D721Med (cell line): ENCODE measurements around the gene TAF15.

Source experiments
- DNase-seq: peaks from one replicate; pipeline ENCODE4 v3.0.0; 2011; ENCODE audit warnings: low spot score; ENCODE audit not compliant: insufficient read length
- FAIRE-seq: peaks from 2 replicates; lab custom pipeline; 2011; peaks lifted over from hg19 to GRCh38; lab: Jason Lieb, UNC
- TF ChIP-seq, protein P1 (sequence below): IDR thresholded peaks from 2 replicates; pipeline ENCODE4 v1.5.1; 2012; ENCODE audit warnings: mild to moderate bottlenecking, control low read depth; ENCODE audit not compliant: insufficient read depth; ENCODE audit errors: missing control alignments

TAF15 gene

DNA sequence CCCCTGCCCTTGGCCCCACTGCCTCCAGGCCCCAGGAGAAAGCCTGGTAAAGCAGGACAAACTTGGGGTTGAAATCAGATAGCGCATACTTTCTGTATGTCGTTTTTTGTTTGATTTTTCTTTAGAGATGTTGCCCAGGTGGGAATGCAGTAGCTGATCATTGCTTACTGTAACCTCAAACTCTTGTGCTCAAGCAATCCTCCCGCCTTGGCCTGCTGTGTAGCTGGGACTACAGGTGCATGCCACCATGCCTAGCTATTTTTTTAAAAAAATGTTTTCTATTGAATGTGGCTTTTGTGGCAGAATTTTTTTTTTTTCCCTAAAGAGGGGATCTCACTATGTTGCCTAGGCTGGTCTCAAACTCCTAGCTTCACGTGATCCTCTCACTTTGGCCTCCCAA is 82.0 kb downstream of the TAF15 start:
- no peak for FAIRE-seq
- DNase-seq: no peak
- TF ChIP-seq, protein P1, sequence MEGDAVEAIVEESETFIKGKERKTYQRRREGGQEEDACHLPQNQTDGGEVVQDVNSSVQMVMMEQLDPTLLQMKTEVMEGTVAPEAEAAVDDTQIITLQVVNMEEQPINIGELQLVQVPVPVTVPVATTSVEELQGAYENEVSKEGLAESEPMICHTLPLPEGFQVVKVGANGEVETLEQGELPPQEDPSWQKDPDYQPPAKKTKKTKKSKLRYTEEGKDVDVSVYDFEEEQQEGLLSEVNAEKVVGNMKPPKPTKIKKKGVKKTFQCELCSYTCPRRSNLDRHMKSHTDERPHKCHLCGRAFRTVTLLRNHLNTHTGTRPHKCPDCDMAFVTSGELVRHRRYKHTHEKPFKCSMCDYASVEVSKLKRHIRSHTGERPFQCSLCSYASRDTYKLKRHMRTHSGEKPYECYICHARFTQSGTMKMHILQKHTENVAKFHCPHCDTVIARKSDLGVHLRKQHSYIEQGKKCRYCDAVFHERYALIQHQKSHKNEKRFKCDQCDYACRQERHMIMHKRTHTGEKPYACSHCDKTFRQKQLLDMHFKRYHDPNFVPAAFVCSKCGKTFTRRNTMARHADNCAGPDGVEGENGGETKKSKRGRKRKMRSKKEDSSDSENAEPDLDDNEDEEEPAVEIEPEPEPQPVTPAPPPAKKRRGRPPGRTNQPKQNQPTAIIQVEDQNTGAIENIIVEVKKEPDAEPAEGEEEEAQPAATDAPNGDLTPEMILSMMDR: no peak

DNA sequence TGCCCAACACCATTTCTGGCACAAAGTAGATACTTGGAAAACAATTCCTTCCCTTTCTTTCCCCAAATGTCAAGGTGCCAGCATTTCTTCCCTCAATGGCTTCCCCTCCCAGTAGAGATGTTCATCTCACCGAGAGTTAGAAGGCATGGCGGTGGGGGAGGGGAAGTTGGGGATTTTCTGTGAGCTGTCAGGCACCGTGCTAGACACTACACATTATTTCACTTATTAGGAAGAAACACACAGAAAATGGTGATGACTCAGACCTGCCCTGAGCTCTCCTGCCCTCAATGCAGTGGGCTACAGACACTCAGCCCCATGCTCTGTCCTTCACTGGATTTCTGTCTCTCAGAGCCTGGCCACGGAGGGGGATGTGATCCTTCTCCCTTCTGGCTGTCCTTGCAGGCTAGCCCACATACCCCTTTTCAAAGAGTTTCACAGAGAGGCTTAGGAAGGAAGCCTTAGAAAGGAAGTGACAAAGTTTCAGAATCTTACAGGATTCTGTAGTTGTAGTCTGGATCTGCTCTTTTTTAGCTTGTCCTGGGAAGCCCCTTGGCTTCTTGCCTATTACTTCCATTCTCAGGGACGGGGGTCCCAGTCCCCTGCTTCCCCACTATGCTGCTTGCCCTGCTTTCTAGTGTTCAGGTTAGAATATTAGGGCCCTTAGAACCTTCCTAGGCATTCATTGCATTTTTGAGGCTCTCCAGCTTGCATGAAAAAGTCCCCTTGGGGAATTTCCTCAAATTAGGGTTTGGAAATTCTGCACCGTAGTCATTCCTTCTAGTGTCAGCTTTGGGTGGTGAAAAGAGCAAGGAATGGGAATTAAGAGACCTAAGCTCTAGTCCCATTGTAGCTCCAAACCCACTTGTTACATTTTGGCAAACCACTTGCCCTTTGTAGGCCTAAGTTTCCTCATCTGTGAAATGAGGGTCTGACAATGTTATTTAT is 83.1 kb downstream of the TAF15 start:
- no peak for DNase-seq

GRCh38 chr17:35893751-35894150 is 84.5 kb downstream of the TAF15 start:
- no peak for FAIRE-seq
- no peak for DNase-seq
- TF ChIP-seq, protein P1: no peak

More for the DNA sequence above, 83.1 kb downstream of the TAF15 start:
- FAIRE-seq: no peak
- TF ChIP-seq, protein P1: no peak

- no peak for DNase-seq
- TF ChIP-seq, protein P1: no peak
- FAIRE-seq: no peak
Observed at GRCh38 chr17:35894206-35894605, 84.9 kb downstream of the TAF15 start.

DNA sequence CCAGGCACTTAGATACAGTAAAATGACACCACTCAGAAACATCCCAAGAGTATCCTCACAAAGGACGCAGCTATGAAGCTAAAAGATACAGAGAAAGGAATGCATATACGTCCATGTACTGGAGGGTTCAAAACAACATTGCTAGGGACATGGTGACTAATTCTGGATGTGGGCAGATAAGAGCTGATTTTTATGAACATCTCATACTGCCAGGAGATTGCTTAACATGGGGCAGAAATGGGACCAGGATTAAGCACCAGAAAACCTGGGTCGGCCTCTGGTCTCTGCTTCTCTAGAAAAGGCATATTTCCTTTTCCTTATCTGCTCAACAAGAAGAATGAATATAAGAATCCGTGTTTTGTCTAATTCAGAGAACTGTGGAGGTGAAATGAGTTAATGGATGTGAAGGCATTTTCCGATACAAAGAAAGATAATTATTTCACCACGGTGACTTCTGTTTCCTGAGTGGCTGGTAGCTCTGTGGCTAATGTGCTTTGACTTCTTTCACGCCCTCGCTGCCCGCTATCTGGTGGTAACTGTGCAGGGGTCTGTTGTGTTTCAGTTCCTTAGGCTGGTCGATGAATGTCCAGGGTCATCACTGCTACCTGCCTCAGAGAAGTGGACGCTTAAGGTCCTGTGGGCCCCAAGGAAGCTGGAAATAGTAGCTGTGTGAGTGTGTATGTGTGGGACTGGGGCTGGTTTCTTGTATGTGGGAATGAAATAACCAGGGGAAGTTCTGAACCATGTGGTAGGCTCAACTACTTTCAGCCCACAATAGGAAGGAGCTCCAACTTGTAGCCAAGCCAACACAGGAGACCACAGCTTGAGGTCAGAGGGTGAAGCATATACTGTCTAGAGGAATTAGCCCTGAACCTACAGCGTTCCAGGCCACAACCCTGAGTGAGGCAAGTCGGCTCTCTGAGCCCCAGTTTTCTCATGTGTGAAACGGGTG is 86.6 kb downstream of the TAF15 start:
- TF ChIP-seq, protein P1: no peak
- FAIRE-seq (no peak), DNase-seq (no peak)
